KBM-7 (cell line): Measurements from ENCODE around the gene MESP1.

Experiments
- DNase-seq: peaks from one replicate; pipeline ENCODE4 v3.0.0-alpha.2; 2015
- in situ Hi-C: fragments of 300-500 bp; cut with MboI; formaldehyde crosslinking; loops from 2 replicates; pipeline ENCODE4 v1.14.3; 2020; ENCODE audit warnings: low sequenced_read_pairs, low pct_unique_long_range_greater_than_20kb, mixed read lengths

Gene MESP1

DNA sequence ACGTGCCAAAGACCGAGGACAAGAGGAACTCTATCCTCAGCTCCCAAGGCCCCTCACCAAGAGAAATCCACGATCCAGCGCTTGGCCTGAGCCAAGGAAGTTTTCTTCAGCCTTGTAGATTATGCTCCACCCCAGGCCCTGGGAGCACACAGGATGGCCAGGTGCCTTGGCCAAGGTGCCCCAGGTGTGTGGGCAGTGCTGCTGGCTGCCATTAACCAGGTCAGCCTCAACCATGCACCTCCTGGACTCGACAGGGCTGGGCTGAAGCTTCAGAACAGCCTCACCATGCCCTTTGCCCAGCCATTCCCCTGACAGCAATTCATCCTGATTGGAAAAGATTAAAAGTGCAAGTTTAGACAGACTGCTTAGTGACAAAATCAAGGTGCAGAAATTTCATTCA, 10.9 kb upstream of the MESP1 start:
- in situ Hi-C loops = loop anchor here (25.0 kb wide), 2 partner anchors 125 to 325 kb away; partner anchors contain the start of gene AP3S2
- DNase-seq = no peak

DNA sequence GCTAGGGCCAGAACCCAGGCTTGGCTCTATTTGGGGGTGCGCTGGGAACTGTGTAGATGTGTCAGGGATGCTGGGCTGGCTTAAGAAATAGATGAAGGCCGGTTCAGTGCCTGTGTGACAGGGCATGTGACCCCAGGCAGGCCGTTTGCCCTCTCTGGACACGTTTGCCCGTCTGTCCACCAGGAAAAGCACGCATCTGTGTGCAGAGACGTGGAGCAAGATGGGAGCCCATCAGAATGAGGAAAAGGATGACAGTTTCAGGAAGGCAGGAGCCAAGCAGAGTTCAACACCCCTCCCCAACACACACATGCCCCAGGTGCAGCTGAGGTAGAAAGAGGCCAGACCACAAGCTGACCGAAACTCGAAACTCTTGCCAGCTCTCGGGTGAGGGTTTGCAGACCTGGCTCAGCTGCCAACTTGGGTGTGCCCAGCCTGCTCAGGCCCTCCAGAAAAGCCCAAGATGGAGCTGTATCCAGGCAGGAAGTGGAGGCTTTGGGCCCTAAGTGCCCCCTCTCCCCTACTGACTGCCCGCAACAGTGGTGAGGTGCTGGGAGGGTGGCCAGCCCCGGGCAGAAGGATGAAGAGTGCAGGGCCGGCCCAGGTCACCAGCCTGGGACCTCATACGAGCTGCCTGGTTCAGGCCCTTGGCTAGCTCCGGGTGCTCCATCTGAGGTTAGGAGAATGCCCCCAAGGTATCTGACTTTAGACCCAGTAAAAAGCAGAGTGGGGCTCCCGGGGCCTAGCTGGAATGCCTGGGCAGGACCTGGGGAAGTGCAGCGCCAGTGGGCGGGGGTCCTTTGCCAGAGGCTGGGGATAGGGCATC, 10.2 kb upstream of the MESP1 start:
- in situ Hi-C loops = loop anchor here (25.0 kb wide), 2 partner anchors 126 to 326 kb away; partner anchors contain the start of gene AP3S2
- no peak for DNase-seq

DNA sequence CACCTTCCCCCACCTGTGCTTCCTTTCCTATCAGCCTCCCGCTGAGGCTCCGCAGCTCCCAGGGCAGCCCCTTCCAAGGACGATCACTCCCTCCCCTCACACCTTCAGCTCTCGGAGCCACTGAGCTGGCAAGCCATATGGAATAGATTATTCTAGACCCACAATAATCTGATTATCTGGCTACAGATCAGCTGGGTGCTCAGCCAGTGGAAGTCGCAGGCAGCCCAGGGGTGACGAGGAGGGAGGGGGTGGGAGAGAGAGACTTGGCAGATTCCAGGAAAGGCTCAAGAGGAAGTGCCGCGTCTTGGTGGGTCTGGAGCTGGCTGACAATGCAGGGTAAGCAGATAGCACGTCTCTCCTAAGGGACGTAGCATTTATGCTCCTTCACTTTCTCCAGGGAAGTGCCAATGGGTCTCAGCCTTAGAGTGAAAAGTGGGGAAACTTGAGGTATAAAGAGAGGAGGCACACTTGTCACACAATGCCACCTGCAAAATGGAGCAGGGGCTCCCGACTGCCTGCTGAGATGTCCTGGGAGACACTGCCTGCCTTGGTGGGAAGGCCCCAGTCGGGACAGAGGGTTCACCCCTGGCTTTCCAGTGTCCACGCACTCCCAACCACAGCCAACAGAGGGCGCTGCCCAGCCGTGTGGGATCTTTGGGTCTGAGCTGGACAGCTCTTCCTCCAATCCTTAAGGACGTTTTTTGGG, 9.4 kb upstream of the MESP1 start:
- DNase-seq = peak; percentile 90
- in situ Hi-C loops = loop anchor here (25.0 kb wide), 2 partner anchors 127 to 327 kb away; partner anchors contain the start of gene AP3S2

DNA sequence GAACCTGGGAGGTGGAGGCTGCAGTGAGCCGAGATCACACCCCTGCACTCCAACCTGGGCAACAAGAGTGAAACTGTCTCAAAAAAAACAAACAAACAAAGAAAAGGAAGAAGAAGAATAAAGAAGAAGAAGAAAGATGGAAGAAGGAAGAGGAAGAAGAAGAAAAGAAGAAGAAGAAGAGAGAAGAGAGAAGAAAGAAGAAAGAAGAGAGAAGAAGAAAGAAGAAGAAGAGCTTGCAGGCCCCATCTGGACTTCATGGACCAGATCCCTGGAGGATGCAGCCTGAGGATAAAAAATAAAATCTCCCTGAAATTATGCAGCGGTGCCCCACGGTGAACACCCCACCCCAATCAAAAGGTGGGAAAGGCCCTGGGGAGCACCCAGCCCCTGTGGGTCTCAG, 8.8 kb upstream of the MESP1 start:
- DNase-seq = no peak
- in situ Hi-C loops = loop anchor here (25.0 kb wide), 2 partner anchors 127 to 327 kb away; partner anchors contain the start of gene AP3S2

DNA sequence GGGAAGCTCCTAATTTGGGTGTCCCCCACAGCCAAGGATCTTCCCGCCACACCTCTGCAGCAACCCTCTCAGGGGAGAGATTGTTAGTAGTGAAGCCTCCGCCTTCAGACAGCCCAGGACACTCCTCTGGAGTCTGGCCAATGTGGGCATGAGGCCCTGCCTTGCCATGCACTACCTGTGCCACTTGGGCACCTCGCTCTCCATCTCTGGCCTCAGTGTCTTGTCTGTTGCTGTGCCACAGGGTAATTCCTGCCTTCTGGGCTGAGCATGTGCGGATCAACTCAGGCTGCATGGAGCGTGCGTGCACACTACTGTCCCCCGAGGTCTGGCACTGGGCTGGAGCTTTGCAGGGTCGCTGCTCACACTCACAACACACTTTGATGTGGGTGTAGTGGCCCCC, 7.9 kb upstream of the MESP1 start:
- in situ Hi-C loops = loop anchor here (25.0 kb wide), 2 partner anchors 128 to 328 kb away; partner anchors contain the start of gene AP3S2
- DNase-seq = no peak

DNA sequence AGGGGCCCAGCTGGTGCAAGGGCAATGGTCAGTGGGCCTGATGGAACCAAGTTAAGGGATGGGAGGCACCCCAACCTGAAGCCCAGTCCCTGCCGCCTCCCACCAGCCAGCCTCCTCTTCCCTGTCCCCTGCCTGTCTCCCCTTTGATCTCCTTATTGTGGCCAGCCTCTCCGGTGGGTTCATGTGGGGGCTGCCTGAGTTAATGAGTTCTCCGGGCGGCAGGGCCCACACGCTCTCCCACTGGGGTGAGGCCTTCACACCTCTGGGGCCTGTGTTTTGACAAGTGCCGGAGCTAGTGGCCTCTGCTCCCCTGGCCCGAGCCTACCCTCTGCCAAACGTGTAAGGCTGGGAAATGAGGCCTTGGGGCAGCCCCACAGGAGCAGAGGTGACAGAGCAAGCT, 7.2 kb upstream of the MESP1 start:
- DNase-seq = no peak
- in situ Hi-C loops = loop anchor here (25.0 kb wide), 2 partner anchors 129 to 329 kb away; partner anchors contain the start of gene AP3S2

DNA sequence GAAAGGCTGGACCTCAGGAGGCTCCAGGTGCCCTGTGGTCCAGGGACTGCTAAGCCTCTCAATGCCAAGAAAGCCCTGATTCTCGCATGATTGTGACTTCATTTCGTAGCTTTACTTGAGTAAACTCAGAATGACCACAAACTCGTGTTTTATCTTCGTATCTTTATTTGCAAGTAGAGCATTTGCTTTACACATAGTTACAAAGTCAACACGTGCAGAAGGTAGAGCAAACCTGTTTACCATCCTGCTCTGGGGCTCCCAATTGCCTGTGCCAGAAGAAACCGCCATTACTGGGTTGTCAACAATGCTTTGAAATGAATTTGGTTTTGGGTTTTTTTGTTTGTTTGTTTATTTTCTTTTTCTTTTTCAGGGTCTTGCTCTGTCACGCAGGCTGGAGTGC, 5.8 kb upstream of the MESP1 start:
- no peak for DNase-seq
- in situ Hi-C loops = loop anchor here (25.0 kb wide), 2 partner anchors 130 to 330 kb away; partner anchors contain the start of gene AP3S2

DNA sequence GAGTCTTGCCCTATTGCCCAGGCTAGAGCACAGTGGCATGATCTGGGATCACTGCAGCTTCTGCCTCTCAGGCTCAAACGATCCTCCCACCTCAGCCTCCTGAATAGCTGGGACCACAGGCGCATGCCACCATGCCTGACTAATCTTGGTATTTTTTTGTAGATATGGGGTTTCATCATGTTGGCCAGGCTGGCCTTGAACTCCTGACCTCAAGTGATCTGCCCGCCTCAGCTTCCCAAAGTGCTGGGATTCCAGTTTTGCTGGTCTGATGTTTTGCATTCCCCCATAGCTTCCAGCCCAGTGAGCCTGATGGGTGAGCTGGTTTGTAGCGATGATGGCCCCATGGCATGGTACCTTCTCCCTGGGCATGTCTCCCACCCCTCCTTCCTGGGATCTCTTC, 4.7 kb upstream of the MESP1 start:
- in situ Hi-C loops = loop anchor here (25.0 kb wide), 2 partner anchors 132 to 332 kb away; partner anchors contain the start of gene AP3S2
- no peak for DNase-seq

DNA sequence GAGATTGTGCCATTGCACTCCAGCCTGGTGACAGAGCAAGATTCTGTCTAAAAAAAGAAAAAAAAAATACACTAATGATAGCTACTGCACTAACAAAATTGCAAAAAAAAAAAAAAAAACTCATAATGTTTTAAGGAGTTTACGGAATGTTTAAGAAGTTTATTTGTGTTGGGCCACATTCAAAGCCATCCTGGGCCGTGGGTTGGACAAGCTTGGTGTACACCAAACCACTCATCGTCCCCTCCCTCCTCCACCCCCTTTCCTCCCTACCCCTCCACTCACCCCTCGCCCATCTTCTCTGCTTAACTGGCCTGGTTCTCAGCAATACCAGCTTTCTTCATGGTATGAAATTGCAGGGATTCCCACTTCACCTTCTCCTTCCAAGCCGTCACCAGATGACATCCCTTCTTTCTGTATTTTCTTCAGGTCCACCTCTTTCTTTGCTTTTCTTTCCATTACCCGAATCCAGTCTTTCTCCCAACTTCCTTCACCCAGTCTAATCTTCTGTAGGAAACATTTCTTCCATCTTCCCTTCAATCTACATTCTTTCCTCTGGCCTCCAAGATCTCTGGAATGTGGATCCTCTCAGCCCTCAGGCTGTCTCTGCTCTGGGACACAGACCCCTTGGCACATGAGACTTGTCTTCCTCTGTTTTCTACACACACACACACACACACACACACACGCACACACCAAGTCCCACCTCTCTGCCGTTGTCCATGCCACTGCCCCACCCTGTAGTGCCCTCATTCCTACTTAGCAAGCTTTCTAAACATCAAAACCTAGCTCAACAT, 3.5 kb upstream of the MESP1 start:
- in situ Hi-C loops = loop anchor here (25.0 kb wide), 2 partner anchors 133 to 333 kb away; partner anchors contain the start of gene AP3S2
- DNase-seq = no peak

DNA sequence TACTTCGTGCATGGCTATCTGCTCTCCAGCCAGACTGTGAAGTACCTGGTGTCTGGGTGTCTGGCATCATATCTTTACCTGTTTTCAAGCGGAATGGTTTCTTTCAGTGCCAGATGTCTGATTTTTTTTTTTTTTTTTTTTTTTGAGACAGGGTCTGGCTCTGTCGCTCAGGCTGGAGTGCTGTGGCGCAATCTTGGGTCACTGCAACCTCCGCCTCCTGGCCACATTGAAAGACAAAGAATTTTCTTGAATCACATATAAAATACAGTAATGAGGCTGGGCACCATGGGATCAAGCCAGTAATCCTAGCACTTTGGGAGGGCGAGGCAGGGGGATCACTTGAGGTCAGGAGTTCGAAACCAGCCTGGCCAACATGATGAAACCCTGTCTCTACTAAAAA, 2.8 kb upstream of the MESP1 start:
- in situ Hi-C loops = loop anchor here (25.0 kb wide), 2 partner anchors 133 to 333 kb away; partner anchors contain the start of gene AP3S2
- DNase-seq = no peak

DNA sequence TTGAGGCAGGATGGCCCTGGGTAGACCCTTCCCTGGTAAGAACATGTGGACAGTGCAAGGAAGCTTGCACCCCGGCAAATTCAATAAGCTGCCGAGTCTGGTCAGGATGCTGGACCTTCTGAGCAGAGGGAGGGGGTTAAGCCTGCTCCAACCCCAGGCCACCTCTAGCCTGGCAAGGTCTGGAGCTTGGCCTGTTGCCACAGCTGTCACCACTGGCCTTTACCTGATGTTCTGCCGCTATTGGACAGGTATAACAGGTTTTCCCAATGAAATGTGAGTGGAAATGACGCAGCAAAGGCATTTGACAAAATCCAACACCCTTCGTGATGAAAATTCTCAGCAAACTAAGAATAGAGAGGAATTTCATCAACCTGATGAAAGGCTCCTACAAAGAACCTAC, 699 bp upstream of the MESP1 start:
- DNase-seq = no peak
- in situ Hi-C loops = loop anchor here (25.0 kb wide), 2 partner anchors 136 to 336 kb away; partner anchors contain the start of gene AP3S2

DNA sequence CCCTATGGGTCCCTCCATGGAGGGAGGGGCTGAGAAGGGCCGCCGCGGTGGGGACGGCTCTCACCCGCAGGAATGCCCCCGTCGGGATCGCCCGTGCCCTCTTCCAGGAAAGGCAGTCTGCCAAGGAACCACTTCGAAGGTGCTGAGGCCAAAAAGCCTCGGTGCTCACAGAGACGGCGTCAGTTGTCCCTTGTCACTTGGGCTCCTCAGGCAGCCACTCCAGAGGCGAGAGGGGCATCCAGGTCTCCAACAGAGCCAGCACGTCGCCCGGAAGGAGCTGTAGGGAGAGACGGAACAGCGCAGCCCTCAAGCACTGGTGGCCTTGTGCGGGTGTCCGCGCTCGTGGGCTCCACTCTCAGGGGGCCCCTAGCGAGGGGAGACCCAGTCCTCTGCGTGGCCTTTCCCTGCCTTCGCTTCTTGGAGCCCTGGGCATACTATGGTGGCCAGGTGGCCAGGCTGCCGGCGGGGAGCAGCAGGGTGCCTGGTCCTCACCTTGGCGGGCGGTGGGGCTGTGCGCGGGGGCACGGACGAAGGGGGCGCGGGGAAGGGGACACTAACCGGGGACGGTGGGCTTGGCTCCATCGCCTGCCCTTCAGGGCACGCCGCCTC, 994 bp downstream of the MESP1 start:
- in situ Hi-C loops = loop anchor here (25.0 kb wide), 2 partner anchors 137 to 337 kb away; partner anchors contain the start of gene AP3S2
- DNase-seq = no peak

DNA sequence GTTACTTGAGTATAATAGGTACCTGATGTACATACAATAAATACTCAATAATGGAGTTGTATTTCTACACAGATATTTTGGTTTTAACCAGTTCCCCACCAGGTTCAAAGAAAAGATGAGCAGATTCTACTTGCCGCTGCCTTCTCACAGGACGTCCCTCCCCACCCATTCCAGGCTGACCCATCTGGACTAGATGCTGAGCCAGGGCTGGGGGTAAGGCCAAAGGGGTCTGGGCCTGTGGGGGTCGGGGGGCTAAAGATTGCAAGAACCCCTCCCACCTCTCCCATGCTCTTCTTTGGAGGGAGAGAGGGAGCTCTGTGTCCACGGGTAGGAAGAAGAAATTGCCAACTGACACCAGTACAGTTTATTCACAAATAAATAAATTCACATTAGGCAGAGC, 1.5 kb downstream of the MESP1 start:
- in situ Hi-C loops = no loop called here
- no peak for DNase-seq

DNA sequence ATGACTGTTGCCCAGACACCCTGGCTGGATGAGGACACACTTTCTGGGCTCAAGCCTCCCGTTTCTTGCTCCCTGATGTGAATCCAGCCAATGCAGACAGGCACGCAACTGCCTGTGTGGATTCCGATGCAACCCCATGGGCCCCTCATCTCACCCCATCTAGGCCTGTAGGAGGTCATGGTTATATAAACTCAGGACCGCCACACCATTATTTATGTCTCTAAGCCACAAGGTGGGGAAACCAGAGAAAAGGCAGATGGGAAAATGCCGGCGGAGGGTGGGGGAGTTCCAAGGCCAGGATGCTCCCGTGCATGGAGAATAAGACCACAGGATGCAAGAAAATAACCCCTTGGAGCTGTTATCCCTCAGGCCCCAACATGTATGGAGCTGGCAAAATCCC, 2.0 kb downstream of the MESP1 start:
- in situ Hi-C loops = no loop called here

DNA sequence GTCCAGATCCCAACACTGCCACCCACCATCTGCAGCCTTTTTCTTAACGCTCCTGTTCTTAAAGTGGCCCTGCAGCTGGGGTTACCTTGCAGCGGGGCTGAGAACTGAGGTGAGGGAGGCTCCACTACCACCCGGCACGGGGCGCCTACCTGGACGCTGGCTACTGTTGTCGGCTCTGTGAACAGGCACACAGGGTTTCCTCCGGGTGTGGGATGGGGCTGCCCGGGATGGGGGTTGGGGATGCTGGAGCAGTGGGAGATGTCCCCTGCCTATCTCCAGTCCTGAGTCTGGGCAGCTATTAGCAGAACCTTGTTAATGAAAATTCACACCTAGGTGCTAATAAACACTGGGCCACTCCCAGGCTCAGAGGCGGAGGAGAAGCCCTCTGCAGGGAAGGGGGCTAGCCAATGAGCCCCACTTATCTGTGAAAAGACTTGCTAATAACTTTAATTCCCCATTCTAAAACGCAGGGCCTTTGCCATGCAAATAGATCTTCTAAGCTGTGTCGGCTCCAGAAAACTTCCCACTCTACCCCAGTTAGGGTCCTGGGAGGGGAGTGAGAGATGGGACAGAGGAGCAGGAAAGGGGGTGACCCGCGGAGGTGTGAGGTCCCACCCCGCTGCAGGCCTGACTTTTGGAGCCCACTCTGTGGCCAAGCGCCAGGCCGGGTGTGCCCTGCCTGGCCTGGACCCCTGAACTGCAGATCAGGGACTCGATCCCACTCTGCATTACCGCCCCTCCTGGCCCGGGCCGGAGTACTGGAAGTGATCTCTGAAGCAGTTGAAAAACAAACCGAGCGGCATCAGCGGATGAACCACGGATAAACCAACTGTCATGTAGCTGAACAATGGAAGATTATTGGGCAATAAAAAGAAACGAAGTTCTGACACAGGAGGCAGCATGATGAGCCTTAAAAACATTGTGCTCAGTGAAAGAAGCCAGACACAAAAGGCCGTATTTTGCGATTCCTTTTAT, 3.1 kb downstream of the MESP1 start:
- in situ Hi-C loops = no loop called here
- no peak for DNase-seq

More for the DNA sequence above, 2.0 kb downstream of the MESP1 start:
- DNase-seq = no peak

DNA sequence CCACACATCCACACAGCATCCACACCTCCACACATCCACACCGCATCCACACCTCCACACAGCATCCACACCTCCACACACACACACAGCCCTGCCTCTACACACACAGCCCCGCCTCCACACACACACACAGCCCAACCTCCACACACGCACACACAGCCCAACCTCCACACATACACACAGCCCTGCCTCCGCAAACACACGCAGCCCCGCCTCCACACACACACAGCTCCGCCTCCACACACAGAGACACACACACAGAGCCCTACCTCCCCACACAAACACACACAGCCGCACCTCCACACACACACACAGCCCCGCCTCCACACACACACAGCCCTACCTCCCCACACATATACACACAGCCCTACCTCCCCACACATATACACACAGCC, 4.7 kb downstream of the MESP1 start:
- DNase-seq = no peak
- in situ Hi-C loops = no loop called here

DNA sequence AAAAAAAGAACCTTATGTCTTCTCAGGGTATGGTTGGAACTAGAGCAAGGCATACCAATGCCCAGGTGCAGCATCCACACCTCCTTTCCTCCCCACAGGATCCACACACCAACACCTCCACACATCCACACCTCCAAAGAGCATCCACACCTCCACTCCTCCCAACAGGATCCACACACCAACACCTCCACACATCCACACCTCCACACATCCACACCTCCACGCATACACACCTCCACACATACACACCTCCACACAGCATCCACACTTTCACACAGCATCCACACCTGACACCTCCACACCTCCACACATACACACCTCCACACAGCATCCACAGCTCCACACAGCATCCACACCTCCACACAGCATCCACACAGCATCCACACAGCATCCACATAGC, 5.3 kb downstream of the MESP1 start:
- DNase-seq = no peak
- in situ Hi-C loops = no loop called here
